SIG-M5 (cell line): ENCODE measurements around the gene WDR5B.
"Not testable (repeated sequence)": the region's sequence is repeated elsewhere in the genome, so short reads cannot be mapped to it uniquely, and the experiment has no call there.

ENCODE experiments used
- DNase-seq: peaks from one replicate; lab custom pipeline; 2025; lab: John Stamatoyannopoulos, UW

Gene WDR5B

GRCh38 chr3:122365582-122366378, 50.1 kb downstream of the WDR5B start:
- not testable (repeated sequence) for DNase-seq

DNA sequence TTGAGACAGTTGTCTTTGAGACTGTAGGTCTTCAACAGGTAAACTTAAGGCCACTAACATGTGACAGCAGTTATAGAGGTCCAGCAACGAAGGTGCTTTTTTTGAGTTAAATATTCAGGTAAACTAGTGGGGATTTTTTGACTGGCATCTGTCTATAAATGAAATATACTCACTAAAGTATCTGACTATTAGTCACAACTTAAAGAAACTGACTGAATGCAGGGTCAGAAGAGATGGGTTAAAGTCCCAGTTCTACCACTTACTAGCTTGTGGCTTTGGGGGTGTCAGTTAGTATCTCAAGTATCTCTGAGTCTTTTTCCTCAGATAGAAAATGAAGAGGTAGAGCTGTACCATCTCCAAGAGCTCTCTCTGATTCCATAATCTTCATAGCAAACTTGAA, 50.8 kb downstream of the WDR5B start:
- no peak for DNase-seq

- DNase-seq: no peak
Measured at GRCh38 chr3:122364490-122364889, 51.4 kb downstream of the WDR5B start.
